Coronary artery (tissue), 2 donors: ENCODE results near the gene SH2D3C.

Experiments
- DNase-seq: peaks from one replicate; pipeline ENCODE4 v3.0.0-alpha.2; 2017; ENCODE audit warnings: low spot score
- H3K27ac ChIP-seq, 2 donors: fragments of 200-600 bp; sonication (generic); one replicate each; pipeline ENCODE4 v1.5.1; 2016 to 2019
- H3K4me3 ChIP-seq: fragments of 200-600 bp; sonication (generic); 2 replicates; pipeline ENCODE4 v1.5.1; 2016; ENCODE audit warnings: mild to moderate bottlenecking, moderate library complexity
- TF ChIP-seq, protein P1 (sequence below): fragments of 200-600 bp; sonication (generic); IDR thresholded peaks from one replicate; pipeline ENCODE4 v1.5.1; 2019; ENCODE audit warnings: antibody characterized with exemption

SH2D3C gene

DNA sequence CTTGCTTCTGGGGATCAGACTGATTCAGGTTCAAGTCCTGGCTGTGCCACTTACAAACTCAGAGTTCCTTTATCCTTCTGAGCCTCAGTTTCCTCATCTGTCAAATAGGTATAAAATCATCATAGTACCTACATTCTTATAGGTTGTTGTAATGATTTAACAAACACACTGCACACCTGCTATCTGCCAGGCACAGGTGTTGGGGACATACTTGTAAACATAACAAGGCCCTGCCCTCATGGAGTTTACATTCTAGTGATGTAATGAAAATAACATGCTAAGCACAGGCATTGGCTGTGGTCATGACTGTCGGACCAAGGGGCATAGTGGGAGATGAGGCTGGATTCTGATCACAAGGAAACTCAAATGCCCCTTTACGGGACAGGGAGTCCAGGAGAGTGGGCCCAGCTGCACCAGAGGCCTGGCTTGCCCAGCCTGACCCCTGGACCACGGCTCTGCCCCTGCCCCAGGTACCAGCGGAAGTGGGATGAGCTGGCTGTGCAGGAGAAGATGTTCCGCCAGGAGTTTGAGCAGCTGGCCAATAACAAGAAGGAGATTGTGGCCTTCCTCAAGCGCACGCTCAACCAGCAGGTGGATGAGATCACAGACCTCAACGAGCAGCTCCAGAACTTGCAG, 69.4 kb downstream of the SH2D3C start:
- no peak for DNase-seq
- no peak overlapping the region for H3K27ac ChIP-seq
- H3K4me3 ChIP-seq, result no peak overlapping the region
- TF ChIP-seq, protein P1, sequence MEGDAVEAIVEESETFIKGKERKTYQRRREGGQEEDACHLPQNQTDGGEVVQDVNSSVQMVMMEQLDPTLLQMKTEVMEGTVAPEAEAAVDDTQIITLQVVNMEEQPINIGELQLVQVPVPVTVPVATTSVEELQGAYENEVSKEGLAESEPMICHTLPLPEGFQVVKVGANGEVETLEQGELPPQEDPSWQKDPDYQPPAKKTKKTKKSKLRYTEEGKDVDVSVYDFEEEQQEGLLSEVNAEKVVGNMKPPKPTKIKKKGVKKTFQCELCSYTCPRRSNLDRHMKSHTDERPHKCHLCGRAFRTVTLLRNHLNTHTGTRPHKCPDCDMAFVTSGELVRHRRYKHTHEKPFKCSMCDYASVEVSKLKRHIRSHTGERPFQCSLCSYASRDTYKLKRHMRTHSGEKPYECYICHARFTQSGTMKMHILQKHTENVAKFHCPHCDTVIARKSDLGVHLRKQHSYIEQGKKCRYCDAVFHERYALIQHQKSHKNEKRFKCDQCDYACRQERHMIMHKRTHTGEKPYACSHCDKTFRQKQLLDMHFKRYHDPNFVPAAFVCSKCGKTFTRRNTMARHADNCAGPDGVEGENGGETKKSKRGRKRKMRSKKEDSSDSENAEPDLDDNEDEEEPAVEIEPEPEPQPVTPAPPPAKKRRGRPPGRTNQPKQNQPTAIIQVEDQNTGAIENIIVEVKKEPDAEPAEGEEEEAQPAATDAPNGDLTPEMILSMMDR, result no peak

DNA sequence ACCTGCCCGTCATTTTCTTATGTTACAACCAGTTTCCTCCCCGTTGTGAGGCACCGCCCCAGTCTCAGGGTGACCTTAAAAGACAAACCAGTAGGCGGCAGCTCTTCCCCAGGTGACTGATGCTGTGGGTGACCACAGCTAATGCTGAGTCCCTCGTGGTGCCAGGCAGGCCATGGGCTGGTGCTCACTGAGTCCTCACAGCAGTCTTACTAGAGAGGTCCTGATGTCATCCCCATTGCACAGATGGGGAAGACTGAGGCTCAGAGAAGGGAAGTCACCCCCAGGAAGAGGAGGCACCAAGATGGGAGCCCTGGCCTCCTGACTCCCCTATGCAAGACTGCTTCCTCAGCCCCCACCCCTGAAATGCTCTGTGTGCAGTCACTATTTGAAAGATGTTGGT, 70.7 kb downstream of the SH2D3C start:
- no peak for DNase-seq
- Histone ChIP-seq H3K4me3 (no peak overlapping the region), H3K27ac (no peak overlapping the region)
- TF ChIP-seq, protein P1, result no peak

DNA sequence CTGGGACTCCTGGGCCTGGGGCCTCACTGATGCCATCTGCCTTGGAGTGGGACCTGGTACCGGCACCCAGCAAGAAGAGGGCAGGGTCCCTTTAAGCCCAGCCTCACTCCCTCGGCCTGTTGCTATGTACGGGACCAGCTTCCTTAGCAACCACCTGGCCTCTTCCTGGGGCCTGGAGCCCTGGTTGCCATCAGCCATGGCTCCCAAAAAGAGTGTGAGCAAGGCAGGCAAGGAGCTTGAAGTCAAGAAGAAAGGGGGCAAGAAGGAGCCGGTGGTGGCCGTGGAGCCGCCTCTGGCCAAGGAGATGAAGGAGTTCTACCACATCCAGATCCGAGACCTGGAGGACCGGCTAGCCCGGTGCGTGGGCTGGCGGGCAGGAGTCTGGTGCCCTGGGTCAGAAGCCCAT, 71.6 kb downstream of the SH2D3C start, which contains the start of gene CFAP157:
Gene CFAP157 (plus strand): TSS at position 153 of the 406 bp plus-strand sequence. CDS start 44 bp downstream, at position 197.
- Histone ChIP-seq H3K4me3 (no peak within 1 kb of the TSS), H3K27ac (no peak within 1 kb of the TSS)
- DNase-seq, result no peak
- TF ChIP-seq, protein P1, result no peak

DNA sequence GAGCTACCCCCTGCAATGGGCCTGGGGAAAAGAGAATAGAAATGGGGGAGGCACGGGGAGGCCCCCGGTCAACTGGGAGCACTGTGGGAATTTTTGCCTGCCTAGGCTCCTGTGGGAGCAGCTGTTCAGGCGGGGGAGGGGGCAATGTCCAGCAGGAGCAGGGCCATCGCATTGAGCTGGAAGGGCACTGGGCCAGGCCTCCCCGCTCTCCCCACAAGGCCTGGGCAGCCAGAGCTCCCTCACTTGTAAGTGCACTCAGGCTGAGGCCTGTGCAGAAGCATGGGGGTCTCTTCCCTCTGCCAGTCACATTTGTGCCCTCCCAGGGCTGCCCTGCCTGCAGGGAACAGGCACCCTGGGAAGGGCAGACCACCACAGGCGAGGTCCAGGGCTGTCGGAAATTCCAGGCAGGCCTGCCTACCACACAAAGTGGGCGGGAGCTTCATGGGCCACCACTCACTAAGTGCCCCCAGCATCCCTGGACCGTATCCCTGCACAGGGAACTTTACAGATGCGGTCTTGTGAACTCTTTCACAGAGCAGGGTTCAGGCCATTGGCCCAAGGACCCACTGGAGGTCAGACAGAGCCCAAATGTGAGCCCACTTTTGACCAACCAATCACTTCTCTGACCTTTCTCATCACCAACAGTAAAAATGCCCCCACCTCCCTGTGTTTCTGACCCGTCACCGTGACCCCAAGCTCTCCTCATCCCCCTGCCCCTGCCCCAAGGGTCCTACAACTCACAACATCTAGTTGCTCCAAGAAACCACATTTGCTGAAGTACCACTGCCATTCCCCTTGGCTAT, 72.7 kb downstream of the SH2D3C start:
- H3K27ac ChIP-seq, result no peak overlapping the region
- TF ChIP-seq, protein P1, result no peak
- no peak overlapping the region for H3K4me3 ChIP-seq
- DNase-seq, result no peak

DNA sequence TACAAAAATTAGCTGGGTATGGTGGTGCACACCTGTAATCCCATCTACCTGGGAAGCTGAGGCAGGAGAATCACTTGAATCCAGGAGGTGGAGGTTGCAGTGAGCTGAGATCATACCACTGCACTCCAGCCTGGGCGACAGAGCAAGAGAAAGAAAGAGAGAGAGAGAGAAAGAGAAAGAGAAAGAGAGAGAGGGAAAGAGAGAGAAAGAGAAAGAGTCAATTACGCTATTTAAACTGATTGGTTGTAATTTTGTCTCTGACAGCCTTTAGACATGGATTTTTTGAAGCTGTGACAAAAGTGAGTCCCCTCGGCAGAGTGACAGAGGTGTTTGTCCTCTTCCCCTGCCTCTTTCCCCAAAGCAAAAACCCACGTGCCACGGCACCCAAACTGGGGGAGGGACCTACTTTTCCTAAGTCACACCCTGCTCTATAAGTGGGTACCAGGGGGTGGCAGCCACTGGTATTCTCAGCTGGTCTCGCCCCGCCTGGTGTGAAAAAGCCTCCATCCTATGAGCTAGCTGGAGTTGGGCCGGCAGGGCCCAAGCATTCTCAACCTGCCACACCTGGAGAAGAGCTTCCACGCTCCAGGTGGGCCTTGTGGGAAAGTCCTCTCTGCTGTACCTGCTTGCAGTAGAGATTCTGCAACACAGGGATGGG, 75.0 kb downstream of the SH2D3C start:
- TF ChIP-seq, protein P1, result no peak
- DNase-seq, result no peak

DNA sequence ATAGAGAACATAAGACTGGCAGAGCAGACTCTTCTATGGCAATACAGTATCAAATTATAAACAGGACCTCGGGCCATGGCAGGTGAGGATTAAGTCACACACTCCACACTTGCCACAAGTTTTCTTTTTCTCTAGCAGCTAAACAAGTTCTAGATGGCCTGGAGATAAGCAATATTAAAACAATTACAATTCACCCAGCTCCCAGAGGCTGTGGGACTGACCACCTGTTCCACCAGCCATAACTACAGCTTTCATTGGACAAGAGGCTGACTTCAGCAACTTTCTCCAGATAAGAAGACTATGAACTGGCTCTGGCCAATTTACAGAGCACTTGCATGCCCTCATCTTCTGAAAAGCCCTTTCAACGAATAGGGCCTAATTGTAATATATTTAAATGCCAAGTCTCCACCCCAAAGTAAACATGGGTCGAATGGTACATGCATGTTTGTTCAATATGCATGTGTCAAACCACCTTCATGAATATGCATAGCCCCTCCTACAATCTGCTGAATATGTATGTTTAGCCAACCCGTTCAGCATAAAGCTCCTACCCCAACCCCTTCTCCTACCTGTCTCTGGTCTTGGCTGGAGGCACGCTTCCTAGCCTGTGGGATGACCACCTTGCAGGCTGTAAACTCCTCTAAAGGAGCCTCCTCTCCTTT, 77.7 kb downstream of the SH2D3C start:
- DNase-seq, result no peak
- no peak overlapping the region for H3K4me3 ChIP-seq
- TF ChIP-seq, protein P1, result no peak
- H3K27ac ChIP-seq, result no peak overlapping the region

More for the DNA sequence above, 75.0 kb downstream of the SH2D3C start:
- Histone ChIP-seq H3K4me3 (no peak overlapping the region), H3K27ac (no peak overlapping the region)
